B cell (primary cell): ENCODE results near the gene HS1BP3. TPM values are rescaled to one million over a fixed set of nuclear protein-coding genes. Genes with fewer than 3 reads are reported as not detected.

Experiments
- ATAC-seq: fragments of 200-7000 bp; cut with Tn5 transposase; one replicate; pipeline ENCODE4 v1.10.0; 2021; ENCODE audit warnings: low read depth, mild to moderate bottlenecking, moderate number of reproducible peaks, moderate library complexity
- CTCF ChIA-PET: fragments of 350-600 bp; sonication (Branson Sonifier 250); formaldehyde crosslinking; loops from one replicate; lab custom pipeline; 2021; ENCODE audit warnings: antibody characterized with exemption, inconsistent platforms; lab: Charles Lee
- POLR2A ChIA-PET: fragments of 350-600 bp; sonication (Branson Sonifier 250); formaldehyde crosslinking; loops from one replicate; lab custom pipeline; 2021; ENCODE audit warnings: antibody characterized with exemption; lab: Charles Lee
- DNase-seq: peaks from one replicate; pipeline ENCODE4 v3.0.0; 2013
- H2AFZ ChIP-seq: 2 replicates; pipeline ENCODE4 v1.6.1; 2012; ENCODE audit warnings: mild to moderate bottlenecking, low read depth, low read length; ENCODE audit not compliant: insufficient read depth, poor library complexity, severe bottlenecking
- H3K27ac ChIP-seq, 2 donors: 1 replicate in 1 of 2; 2 replicates in 1 of 2; pipeline ENCODE4 v1.5.1; 2012 to 2013; ENCODE audit warnings: low read length in 2 of 2, mild to moderate bottlenecking in 2 of 2, moderate library complexity in 1 of 2
- H3K27me3 ChIP-seq, 4 experiments: fragments of 200-600 bp in 1 of 4; sonication (generic) in 1 of 4; replicated peaks in 1 of 4; 1 replicate in 2 of 4; 2 replicates in 2 of 4; pipeline versions ENCODE4 v1.6.1 to v1.7.0; 2013 to 2016; ENCODE audit warnings: low read length in 3 of 4, mild to moderate bottlenecking in 2 of 4, mixed read lengths in 1 of 4, moderate library complexity in 1 of 4; ENCODE audit not compliant: insufficient read depth in 4 of 4, control insufficient read depth in 3 of 4; ENCODE audit errors: control extremely low read depth in 1 of 4
- H3K36me3 ChIP-seq, 2 experiments: replicated peaks in 1 of 2; 1 replicate in 1 of 2; 2 replicates in 1 of 2; pipeline versions ENCODE4 v1.6.1 to v1.7.1; 2013; ENCODE audit warnings: low read length in 1 of 2; ENCODE audit not compliant: insufficient read depth in 2 of 2, control insufficient read depth in 1 of 2; ENCODE audit errors: control extremely low read depth in 1 of 2, extremely low read depth in 1 of 2
- H3K4me1 ChIP-seq, 2 donors: fragments of 200-600 bp in 1 of 2; sonication (generic) in 1 of 2; 1 replicate in 1 of 2; 2 replicates in 1 of 2; pipeline versions ENCODE4 v1.5.1 to v1.6.1; 2013 to 2017; ENCODE audit warnings: low read length in 2 of 2; ENCODE audit not compliant: control insufficient read depth in 2 of 2, insufficient read depth in 2 of 2
- H3K4me2 ChIP-seq: replicated peaks from 2 replicates; pipeline ENCODE3; 2012; ENCODE audit warnings: mild to moderate bottlenecking, low read depth, low read length; ENCODE audit not compliant: poor library complexity, severe bottlenecking
- H3K4me3 ChIP-seq, 5 experiments: fragments of 200-600 bp in 1 of 5; sonication (generic) in 1 of 5; 1 replicate in 3 of 5; 2 replicates in 2 of 5; pipeline versions ENCODE4 v1.5.1 to v1.7.0; 2011 to 2016; ENCODE audit warnings: low read length in 4 of 5, mild to moderate bottlenecking in 4 of 5, low read depth in 2 of 5, control low read depth in 1 of 5, moderate library complexity in 1 of 5; ENCODE audit not compliant: insufficient read depth in 1 of 5; ENCODE audit errors: control extremely low read depth in 1 of 5, extremely low read depth in 1 of 5
- H3K79me2 ChIP-seq: fragments of 200-600 bp; sonication (generic); one replicate; pipeline ENCODE4 v1.6.0; 2016; ENCODE audit warnings: low read length; ENCODE audit not compliant: control insufficient read depth, insufficient read depth
- H3K9ac ChIP-seq: fragments of 200-600 bp; sonication (generic); 2 replicates; pipeline ENCODE4 v1.6.1; 2017; ENCODE audit warnings: mild to moderate bottlenecking, low read length, moderate library complexity
- H3K9me3 ChIP-seq, 3 donors: one replicate each; pipeline versions ENCODE4 v1.6.1 to v1.7.1; 2013; ENCODE audit warnings: low read length in 2 of 3; ENCODE audit not compliant: control insufficient read depth in 2 of 3, insufficient read depth in 1 of 3; ENCODE audit errors: control extremely low read depth in 1 of 3
- H4K20me1 ChIP-seq: 2 replicates; pipeline ENCODE4 v1.6.0; 2012; ENCODE audit warnings: mild to moderate bottlenecking, low read length; ENCODE audit not compliant: insufficient read depth, control insufficient read depth, poor library complexity, severe bottlenecking
- H3K27ac Mint-ChIP-seq: one replicate; pipeline ENCODE4 v1.8.0; 2021; ENCODE audit warnings: mixed read lengths
- H3K27me3 Mint-ChIP-seq: one replicate; pipeline ENCODE4 v1.8.0; 2021; ENCODE audit warnings: mixed read lengths
- H3K4me1 Mint-ChIP-seq: one replicate; pipeline ENCODE4 v1.8.0; 2021; ENCODE audit warnings: mixed read lengths
- H3K4me3 Mint-ChIP-seq: one replicate; pipeline ENCODE4 v1.8.0; 2021; ENCODE audit warnings: mixed read lengths
- H3K9me3 Mint-ChIP-seq: one replicate; pipeline ENCODE4 v1.8.0; 2022; ENCODE audit warnings: mixed read lengths; ENCODE audit not compliant: insufficient read depth
- EZH2 ChIP-seq: IDR thresholded peaks from 2 replicates; pipeline ENCODE4 v1.6.1; 2012; ENCODE audit warnings: borderline replicate concordance, low read depth, mild to moderate bottlenecking, moderate library complexity, low read length; ENCODE audit not compliant: insufficient read depth, poor library complexity, severe bottlenecking
- WGBS: methylation state at CpG from one replicate; pipeline ENCODE4 v1.1.5; 2013; ENCODE audit warnings: missing lambda C conversion rate; ENCODE audit not compliant: insufficient coverage; 5-methylcytosine and 5-hydroxymethylcytosine counted together
- intact Hi-C: fragments of 100-400 bp; cut with micrococcal nuclease; formaldehyde crosslinking; loops from one replicate; pipeline ENCODE4 v1.10.0; 2022
- polyA plus RNA-seq: library from polyadenylated mRNA; depleted of rRNA; stranded (reverse); fragments of >200 nt; gene quantifications from 2 replicates; pipeline ENCODE4 v1.2.3, GENCODE V29; 2012
- total RNA-seq, 2 donors: library from RNA; stranded (reverse); fragments of 120-200 nt in 1 of 2; gene quantifications; 1 replicate in 1 of 2; 2 replicates in 1 of 2; pipeline versions ENCODE4 v1.2.3 to v1.2.4, GENCODE V29; 2013 to 2022
- TF ChIP-seq, protein P1 (sequence below): fragments of 200-600 bp; IDR thresholded peaks from one replicate; pipeline ENCODE4 v1.8.0; 2022; ENCODE audit warnings: antibody characterized with exemption, mild to moderate bottlenecking

HS1BP3 gene
- total and polyA plus RNA-seq, 2 donors (not counting 1 experiment from before 2014, with no cell fraction given), result 27.8 to 28.7 TPM

- H3K4me3 Mint-ChIP-seq, result no peak overlapping the region
- Histone ChIP-seq H4K20me1 (no peaks in the 10 kb centered on the region), H3K9ac (no peak overlapping the region), H3K4me2 (no peak overlapping the region), H3K27me3 (no peaks in the 10 kb centered on the region), H3K27ac (no peak overlapping the region), H2AFZ (no peak overlapping the region), H3K4me3 (no peak overlapping the region), H3K79me2 (no peaks in the 10 kb centered on the region), H3K36me3 (peaks cover 0 to 65% of the 10 kb centered on the region in 2 experiments), H3K4me1 (no peaks in the 10 kb centered on the region), H3K9me3 (no peaks in the 10 kb centered on the region)
- ChIA-PET POLR2A (no interaction called here), CTCF (interaction anchor here (1.1 to 1.2 kb wide), 2 partner anchors 21 to 209 kb away, joined by 3 read pairs; no protein-coding TSS in a partner anchor)
- H3K9me3 Mint-ChIP-seq, result no peaks in the 10 kb centered on the region
- H3K27me3 Mint-ChIP-seq, result no peaks in the 10 kb centered on the region
- no peak for TF ChIP-seq EZH2
- TF ChIP-seq, protein P1, sequence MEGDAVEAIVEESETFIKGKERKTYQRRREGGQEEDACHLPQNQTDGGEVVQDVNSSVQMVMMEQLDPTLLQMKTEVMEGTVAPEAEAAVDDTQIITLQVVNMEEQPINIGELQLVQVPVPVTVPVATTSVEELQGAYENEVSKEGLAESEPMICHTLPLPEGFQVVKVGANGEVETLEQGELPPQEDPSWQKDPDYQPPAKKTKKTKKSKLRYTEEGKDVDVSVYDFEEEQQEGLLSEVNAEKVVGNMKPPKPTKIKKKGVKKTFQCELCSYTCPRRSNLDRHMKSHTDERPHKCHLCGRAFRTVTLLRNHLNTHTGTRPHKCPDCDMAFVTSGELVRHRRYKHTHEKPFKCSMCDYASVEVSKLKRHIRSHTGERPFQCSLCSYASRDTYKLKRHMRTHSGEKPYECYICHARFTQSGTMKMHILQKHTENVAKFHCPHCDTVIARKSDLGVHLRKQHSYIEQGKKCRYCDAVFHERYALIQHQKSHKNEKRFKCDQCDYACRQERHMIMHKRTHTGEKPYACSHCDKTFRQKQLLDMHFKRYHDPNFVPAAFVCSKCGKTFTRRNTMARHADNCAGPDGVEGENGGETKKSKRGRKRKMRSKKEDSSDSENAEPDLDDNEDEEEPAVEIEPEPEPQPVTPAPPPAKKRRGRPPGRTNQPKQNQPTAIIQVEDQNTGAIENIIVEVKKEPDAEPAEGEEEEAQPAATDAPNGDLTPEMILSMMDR, result no peak
- intact Hi-C loops, result no loop called here
- no peaks in the 10 kb centered on the region for H3K4me1 Mint-ChIP-seq
- no peak for DNase-seq
- no peak overlapping the region for H3K27ac Mint-ChIP-seq
- WGBS, result 94% methylated on average over 4 of the region's 4 CpGs
- ATAC-seq, result no peak
Measured at GRCh38 chr2:20620696-20621365, 30.1 kb downstream of the HS1BP3 start.

DNA sequence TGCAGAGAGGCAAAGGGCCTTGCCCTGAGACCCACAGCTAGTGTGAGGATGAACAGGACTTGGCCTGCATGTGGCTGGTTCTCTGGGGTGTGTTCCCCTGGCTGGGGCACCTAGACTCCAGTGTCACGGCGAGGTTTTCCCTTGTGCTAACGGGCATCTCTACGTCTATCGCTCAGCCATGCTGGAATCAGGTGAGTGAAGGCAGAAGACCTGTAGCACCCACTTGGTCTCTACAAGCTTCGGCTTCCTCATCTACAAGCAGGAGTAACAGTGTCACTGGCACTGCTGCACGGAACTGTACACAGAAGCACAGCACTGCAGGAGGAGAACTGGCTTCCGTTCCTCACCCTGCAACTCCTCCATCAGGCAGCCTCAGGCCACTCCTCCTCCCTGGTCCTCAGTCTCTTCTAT, 30.6 kb downstream of the HS1BP3 start:
- no peak for ATAC-seq
- no peaks in the 10 kb centered on the region for H3K4me1 Mint-ChIP-seq

More for the DNA sequence above, 30.6 kb downstream of the HS1BP3 start:
- H3K27me3 ChIP-seq, result no peaks in the 10 kb centered on the region
- Mint-ChIP-seq H3K4me3 (no peak overlapping the region), H3K27me3 (no peaks in the 10 kb centered on the region), H3K27ac (no peak overlapping the region), H3K9me3 (no peaks in the 10 kb centered on the region)
- no peaks in the 10 kb centered on the region for H3K4me1 ChIP-seq
- H3K79me2 ChIP-seq, result no peaks in the 10 kb centered on the region
- no peak overlapping the region for H3K9ac ChIP-seq
- no peak for DNase-seq
- no peak overlapping the region for H3K4me2 ChIP-seq
- no peak overlapping the region for H3K27ac ChIP-seq
- no peaks in the 10 kb centered on the region for H4K20me1 ChIP-seq
- no peaks in the 10 kb centered on the region for H3K9me3 ChIP-seq
- ChIA-PET CTCF (interaction anchor here (1.1 kb wide), 1 partner anchor 209 kb away, joined by 3 read pairs; no protein-coding TSS in a partner anchor), POLR2A (no interaction called here)
- peaks cover 0 to 65% of the 10 kb centered on the region in 2 experiments for H3K36me3 ChIP-seq
- no peak overlapping the region for H2AFZ ChIP-seq
- TF ChIP-seq EZH2, result no peak
- 97% methylated on average over 8 of the region's 8 CpGs for WGBS
- intact Hi-C loops, result no loop called here
- H3K4me3 ChIP-seq, result no peak overlapping the region
